ENCODE results near the gene IFITM2. TPM values are rescaled to one million over a fixed set of nuclear protein-coding genes. Genes with fewer than 3 reads are reported as not detected.

The IFITM2 gene
- polyA plus RNA-seq, 1 experiment, result 219 TPM

DNA sequence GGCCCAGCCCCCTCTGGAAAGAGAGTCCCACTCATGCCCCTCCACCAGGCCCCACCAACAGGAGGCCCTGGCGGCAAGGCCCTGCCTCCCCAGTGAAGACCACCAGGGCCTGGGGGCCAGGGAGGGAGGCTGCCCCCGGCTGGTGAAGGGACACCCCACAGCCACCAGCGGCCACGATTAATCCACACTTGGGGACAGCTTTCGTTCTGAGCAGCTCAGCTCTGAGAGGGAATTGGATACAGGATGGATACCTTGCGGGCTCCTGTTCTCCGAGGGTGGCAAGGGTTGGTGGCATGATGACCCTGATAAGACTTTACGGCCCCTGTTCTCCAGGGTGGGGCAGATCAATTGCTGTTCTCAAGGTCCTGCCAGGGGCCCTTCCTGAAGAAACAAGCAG lies 36.3 kb upstream of the IFITM2 start:
- ChIA-PET POLR2A (interaction anchor here (0.6 kb wide), 1 partner anchor 12 kb away, joined by 3 read pairs; no protein-coding TSS in a partner anchor), CTCF (interaction anchor here (0.6 kb wide), 1 partner anchor 33 kb away, joined by 3 read pairs; no protein-coding TSS in a partner anchor)
- H3K27me3 ChIP-seq (ENCODE audit: control insufficient read depth, insufficient read depth, low read length), result peaks cover 29% of the 10 kb centered on the region
- no peak overlapping the region for H3K4me3 ChIP-seq (ENCODE audit: low read depth, low read length)
- DNase-seq (ENCODE audit: low read depth, low spot score), result no peak
- no peak overlapping the region for H3K27ac ChIP-seq (ENCODE audit: low read depth, low read length)
- H3K9me3 ChIP-seq (ENCODE audit: control insufficient read depth, insufficient read depth, low read length), result peaks cover 10% of the 10 kb centered on the region; the same call in 1 of the 2 replicates
- TF ChIP-seq, protein P1, sequence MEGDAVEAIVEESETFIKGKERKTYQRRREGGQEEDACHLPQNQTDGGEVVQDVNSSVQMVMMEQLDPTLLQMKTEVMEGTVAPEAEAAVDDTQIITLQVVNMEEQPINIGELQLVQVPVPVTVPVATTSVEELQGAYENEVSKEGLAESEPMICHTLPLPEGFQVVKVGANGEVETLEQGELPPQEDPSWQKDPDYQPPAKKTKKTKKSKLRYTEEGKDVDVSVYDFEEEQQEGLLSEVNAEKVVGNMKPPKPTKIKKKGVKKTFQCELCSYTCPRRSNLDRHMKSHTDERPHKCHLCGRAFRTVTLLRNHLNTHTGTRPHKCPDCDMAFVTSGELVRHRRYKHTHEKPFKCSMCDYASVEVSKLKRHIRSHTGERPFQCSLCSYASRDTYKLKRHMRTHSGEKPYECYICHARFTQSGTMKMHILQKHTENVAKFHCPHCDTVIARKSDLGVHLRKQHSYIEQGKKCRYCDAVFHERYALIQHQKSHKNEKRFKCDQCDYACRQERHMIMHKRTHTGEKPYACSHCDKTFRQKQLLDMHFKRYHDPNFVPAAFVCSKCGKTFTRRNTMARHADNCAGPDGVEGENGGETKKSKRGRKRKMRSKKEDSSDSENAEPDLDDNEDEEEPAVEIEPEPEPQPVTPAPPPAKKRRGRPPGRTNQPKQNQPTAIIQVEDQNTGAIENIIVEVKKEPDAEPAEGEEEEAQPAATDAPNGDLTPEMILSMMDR (IDR thresholded peaks at IDR 0.05; ENCODE audit: low read depth, low read length), result no peak

DNA sequence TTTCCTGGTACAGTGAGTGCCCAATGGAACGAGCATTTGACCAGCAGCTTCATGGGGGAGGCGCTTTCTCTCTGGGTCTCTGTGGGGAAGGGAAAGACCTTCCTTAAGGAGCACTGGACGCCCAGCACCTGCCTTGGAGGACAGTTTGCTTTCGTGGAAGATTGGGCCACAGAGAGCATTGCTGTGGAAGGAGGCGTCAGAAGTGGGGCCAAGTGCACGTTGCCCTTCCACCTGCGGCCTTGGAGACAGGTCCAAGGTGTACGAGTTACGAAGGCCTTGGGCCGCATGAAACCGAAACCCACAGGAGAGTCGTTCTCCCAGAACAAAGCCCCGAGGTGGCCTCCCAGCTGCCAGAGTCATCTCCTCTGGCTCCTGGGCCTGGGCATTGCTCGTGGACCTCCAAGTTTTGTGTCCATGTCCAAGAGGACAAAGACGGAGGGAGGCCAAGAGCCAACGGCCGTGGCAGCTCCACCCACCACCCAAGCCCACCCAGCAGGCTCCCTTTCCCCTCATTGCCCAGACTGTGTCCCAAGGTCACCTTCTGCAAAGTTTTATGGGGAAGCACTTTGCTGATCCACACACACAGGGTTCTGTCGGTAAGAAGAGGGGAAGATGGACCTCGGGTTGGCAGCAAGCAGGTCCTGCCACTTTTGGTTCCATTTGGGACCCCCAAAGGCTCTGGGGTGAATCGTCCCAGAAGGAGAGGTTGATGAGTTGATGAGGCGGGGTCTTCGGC lies 35.3 kb upstream of the IFITM2 start:
- Histone ChIP-seq H3K27me3 (ENCODE audit: control insufficient read depth, insufficient read depth, low read length) (peaks cover 35% of the 10 kb centered on the region), H3K4me3 (ENCODE audit: low read depth, low read length) (no peak overlapping the region), H3K9me3 (ENCODE audit: control insufficient read depth, insufficient read depth, low read length) (peaks cover 10% of the 10 kb centered on the region; the same call in 1 of the 2 replicates), H3K27ac (ENCODE audit: low read depth, low read length) (no peak overlapping the region)
- TF ChIP-seq, protein P1 (IDR thresholded peaks at IDR 0.05; ENCODE audit: low read depth, low read length), result no peak
- ChIA-PET CTCF (interaction anchor here (0.6 kb wide), 1 partner anchor 32 kb away, joined by 3 read pairs; no protein-coding TSS in a partner anchor), POLR2A (interaction anchor here (0.6 kb wide), 1 partner anchor 11 kb away, joined by 3 read pairs; no protein-coding TSS in a partner anchor)
- DNase-seq (ENCODE audit: low read depth, low spot score), result no peak

GRCh38 chr11:272931-273198 lies 34.8 kb upstream of the IFITM2 start:
- CTCF ChIA-PET, result no interaction called here
- DNase-seq (ENCODE audit: low read depth, low spot score), result no peak
- TF ChIP-seq, protein P1 (IDR thresholded peaks at IDR 0.05; ENCODE audit: low read depth, low read length), result no peak
- peaks cover 6% of the 10 kb centered on the region; the same call in 1 of the 2 replicates for H3K9me3 ChIP-seq (ENCODE audit: control insufficient read depth, insufficient read depth, low read length)
- no peak overlapping the region for H3K4me3 ChIP-seq (ENCODE audit: low read depth, low read length)
- H3K27ac ChIP-seq (ENCODE audit: low read depth, low read length), result no peak overlapping the region
- peaks cover 40% of the 10 kb centered on the region for H3K27me3 ChIP-seq (ENCODE audit: control insufficient read depth, insufficient read depth, low read length)
- POLR2A ChIA-PET, result no interaction called here

DNA sequence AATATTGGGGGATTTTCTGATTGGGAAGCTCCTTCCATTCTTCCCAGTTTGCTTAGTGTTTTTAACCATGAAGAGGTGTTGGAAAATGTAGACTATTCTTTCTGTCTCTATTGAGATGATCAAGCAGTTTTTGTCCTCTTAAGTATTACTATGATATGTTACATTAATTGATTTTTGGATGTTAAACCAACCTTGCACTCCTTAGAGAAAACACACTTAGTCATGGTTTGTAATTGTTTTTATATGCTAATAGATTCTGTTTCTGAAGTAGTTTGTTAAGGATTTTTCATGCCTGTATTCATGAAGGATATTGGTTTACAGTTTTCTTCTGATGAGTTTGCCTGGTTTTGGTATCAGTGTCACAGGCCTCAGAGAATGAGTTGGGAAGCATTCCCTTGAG lies 31.4 kb upstream of the IFITM2 start:
- no peak overlapping the region for H3K27ac ChIP-seq (ENCODE audit: low read depth, low read length)
- H3K9me3 ChIP-seq (ENCODE audit: control insufficient read depth, insufficient read depth, low read length), result no peaks in the 10 kb centered on the region; the same call in 1 of the 2 replicates
- DNase-seq (ENCODE audit: low read depth, low spot score), result no peak
- ChIA-PET CTCF (interaction anchor here (0.9 to 1.1 kb wide), 2 partner anchors 26 to 28 kb away, joined by 3 read pairs; no protein-coding TSS in a partner anchor), POLR2A (no interaction called here)
- H3K27me3 ChIP-seq (ENCODE audit: control insufficient read depth, insufficient read depth, low read length), result peaks cover 60% of the 10 kb centered on the region
- H3K4me3 ChIP-seq (ENCODE audit: low read depth, low read length), result no peak overlapping the region
- TF ChIP-seq, protein P1 (IDR thresholded peaks at IDR 0.05; ENCODE audit: low read depth, low read length), result no peak
